Suprapubic skin (tissue), 4 donors: Measurements from ENCODE around the gene VPS45. TPM values are rescaled to one million over a fixed set of nuclear protein-coding genes. Genes with fewer than 3 reads are reported as not detected.

Experiments
- DNase-seq, 2 donors: peaks; one replicate each; pipeline ENCODE4 v3.0.0-alpha.2; 2019; ENCODE audit warnings: low spot score in 2 of 2
- H3K27ac ChIP-seq: fragments of 200-600 bp; sonication (generic); one replicate; pipeline ENCODE4 v1.5.1; 2019
- H3K27me3 ChIP-seq: fragments of 200-600 bp; sonication (generic); one replicate; pipeline ENCODE4 v1.5.1; 2019
- H3K36me3 ChIP-seq: fragments of 200-600 bp; sonication (generic); one replicate; pipeline ENCODE4 v1.5.1; 2019
- H3K4me1 ChIP-seq: fragments of 200-600 bp; sonication (generic); one replicate; pipeline ENCODE4 v1.5.1; 2019
- H3K4me3 ChIP-seq: fragments of 200-600 bp; sonication (generic); one replicate; pipeline ENCODE4 v1.5.1; 2019; ENCODE audit warnings: mild to moderate bottlenecking
- H3K9me3 ChIP-seq: fragments of 200-600 bp; sonication (generic); one replicate; pipeline ENCODE4 v1.5.1; 2019
- CTCF ChIP-seq, 2 donors: fragments of 200-600 bp in 1 of 2; fragments of 450-650 bp in 1 of 2; sonication (generic) in 1 of 2; IDR thresholded peaks; one replicate each; pipeline ENCODE4 v1.5.1; 2016 to 2019; ENCODE audit warnings: antibody characterized with exemption in 2 of 2, mild to moderate bottlenecking in 1 of 2, moderate library complexity in 1 of 2
- EP300 ChIP-seq: sonication (generic); formaldehyde crosslinking; IDR thresholded peaks from one replicate; pipeline ENCODE4 v1.6.1; 2017; ENCODE audit warnings: antibody characterized with exemption
- POLR2A ChIP-seq, 2 donors: fragments of 450-650 bp; IDR thresholded peaks; one replicate each; pipeline ENCODE4 v1.6.1; 2017; ENCODE audit warnings: antibody characterized with exemption in 2 of 2, mild to moderate bottlenecking in 2 of 2, moderate library complexity in 2 of 2
- POLR2AphosphoS5 ChIP-seq, 3 donors: sonication (generic); formaldehyde crosslinking; IDR thresholded peaks; one replicate each; pipeline ENCODE4 v1.6.1; 2017; ENCODE audit warnings: antibody characterized with exemption in 3 of 3
- WGBS: methylation state at CpG from one replicate; pipeline ENCODE4 v1.1.5; 2018; 5-methylcytosine and 5-hydroxymethylcytosine counted together
- total RNA-seq, 4 donors: library from RNA; depleted of rRNA; stranded (reverse); fragments of >200 nt; gene quantifications; one replicate each; pipeline ENCODE4 v1.1.0, GENCODE V29; 2016

VPS45 gene
- total RNA-seq, 4 donors from 2014 or later = 23.8 to 67.4 (median 34.2) TPM

GRCh38 chr1:150109586-150109985, 42.0 kb downstream of the VPS45 start:
- H3K27ac ChIP-seq = no peak overlapping the region
- H3K4me1 ChIP-seq = no peaks in the 10 kb centered on the region
- no peaks in the 10 kb centered on the region for H3K9me3 ChIP-seq
- peaks cover 23% of the 10 kb centered on the region for H3K36me3 ChIP-seq
- 70% methylated on average over 3 of the region's 3 CpGs for WGBS
- no peak for TF ChIP-seq CTCF (IDR thresholded peaks at IDR 0.05)
- no peaks in the 10 kb centered on the region for H3K27me3 ChIP-seq
- no peak overlapping the region for H3K4me3 ChIP-seq
- DNase-seq = no peak

DNA sequence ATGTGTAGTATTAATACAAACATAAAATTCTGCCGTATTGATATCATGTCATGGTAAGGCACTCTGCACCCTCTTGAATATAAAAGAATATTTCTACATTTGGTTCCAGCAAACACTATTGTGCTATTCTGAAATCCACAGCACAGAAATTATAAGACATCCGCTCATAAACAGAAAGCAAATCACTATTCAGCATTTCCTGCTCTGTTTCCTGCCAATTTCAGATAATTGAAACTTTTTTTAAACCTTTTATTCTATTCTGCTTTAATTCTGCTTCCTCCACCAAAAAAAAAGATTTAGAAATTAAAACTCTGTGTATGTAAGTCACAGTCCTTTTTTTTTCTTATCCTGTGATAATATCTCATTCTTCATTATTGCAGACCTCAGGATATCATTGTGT, 42.5 kb downstream of the VPS45 start:
- DNase-seq = no peak
- Histone ChIP-seq H3K36me3 (peaks cover 23% of the 10 kb centered on the region), H3K4me1 (no peaks in the 10 kb centered on the region), H3K27ac (no peak overlapping the region), H3K9me3 (no peaks in the 10 kb centered on the region), H3K4me3 (no peak overlapping the region), H3K27me3 (no peaks in the 10 kb centered on the region)
- 73% methylated on average over 2 of the region's 2 CpGs for WGBS
- TF ChIP-seq POLR2AphosphoS5 (IDR thresholded peaks at IDR 0.05) = no peak
- no peak for TF ChIP-seq EP300

- TF ChIP-seq EP300 = no peak
- TF ChIP-seq POLR2AphosphoS5 (IDR thresholded peaks at IDR 0.05) = no peak
- no peak for TF ChIP-seq CTCF (IDR thresholded peaks at IDR 0.05)
- no peak for TF ChIP-seq POLR2A (IDR thresholded peaks at IDR 0.05)
- Histone ChIP-seq H3K4me1 (no peaks in the 10 kb centered on the region), H3K9me3 (no peaks in the 10 kb centered on the region), H3K36me3 (peaks cover 23% of the 10 kb centered on the region), H3K4me3 (no peak overlapping the region), H3K27ac (no peak overlapping the region), H3K27me3 (no peaks in the 10 kb centered on the region)
- no peak for DNase-seq
- 75% methylated on average over 5 of the region's 5 CpGs for WGBS
Observed at GRCh38 chr1:150111670-150112069, 44.1 kb downstream of the VPS45 start.

DNA sequence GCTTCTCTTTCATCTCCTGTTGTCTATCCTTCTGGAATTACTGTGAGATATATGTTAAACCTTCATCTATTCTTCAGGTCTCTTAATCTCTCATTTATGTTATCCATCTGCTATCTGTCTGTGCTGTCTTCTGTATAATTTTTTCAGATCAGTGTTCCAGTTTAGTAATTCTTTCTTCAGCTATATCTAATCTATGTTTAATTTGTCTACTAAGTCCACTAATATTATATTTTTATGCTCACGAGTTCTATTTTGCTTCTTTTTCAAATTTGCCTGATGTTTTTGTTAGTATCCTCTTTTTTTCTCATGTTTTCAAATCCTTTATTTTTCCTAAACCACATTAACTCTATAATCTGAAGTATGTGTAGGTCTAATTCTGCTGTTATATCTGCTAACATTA, 47.5 kb downstream of the VPS45 start:
- H3K9me3 ChIP-seq = no peaks in the 10 kb centered on the region
- H3K36me3 ChIP-seq = peaks cover 26% of the 10 kb centered on the region
- WGBS = 94% methylated on average over 1 of the region's 1 CpG
- H3K27ac ChIP-seq = no peak overlapping the region
- no peak overlapping the region for H3K4me3 ChIP-seq
- no peaks in the 10 kb centered on the region for H3K27me3 ChIP-seq
- TF ChIP-seq POLR2AphosphoS5 (IDR thresholded peaks at IDR 0.05) (no peak), EP300 (no peak), CTCF (IDR thresholded peaks at IDR 0.05) (no peak), POLR2A (IDR thresholded peaks at IDR 0.05) (no peak)
- no peak for DNase-seq
- H3K4me1 ChIP-seq = no peaks in the 10 kb centered on the region

- Histone ChIP-seq H3K9me3 (no peaks in the 10 kb centered on the region), H3K4me3 (no peak overlapping the region), H3K36me3 (peaks cover 7% of the 10 kb centered on the region), H3K4me1 (no peaks in the 10 kb centered on the region), H3K27me3 (no peaks in the 10 kb centered on the region), H3K27ac (no peak overlapping the region)
- WGBS = 79% methylated on average over 2 of the region's 2 CpGs
- no peak for DNase-seq
- TF ChIP-seq CTCF (IDR thresholded peaks at IDR 0.05) (no peak), POLR2AphosphoS5 (IDR thresholded peaks at IDR 0.05) (no peak), POLR2A (IDR thresholded peaks at IDR 0.05) (no peak), EP300 (no peak)
Observed at GRCh38 chr1:150118716-150119115, 51.1 kb downstream of the VPS45 start.

GRCh38 chr1:150121236-150121862, 53.8 kb downstream of the VPS45 start:
- H3K4me1 ChIP-seq = no peaks in the 10 kb centered on the region
- peaks cover 3% of the 10 kb centered on the region for H3K36me3 ChIP-seq
- TF ChIP-seq POLR2A (IDR thresholded peaks at IDR 0.05) (no peak), POLR2AphosphoS5 (IDR thresholded peaks at IDR 0.05) (no peak), EP300 (no peak), CTCF (IDR thresholded peaks at IDR 0.05) (no peak)
- no peaks in the 10 kb centered on the region for H3K9me3 ChIP-seq
- H3K4me3 ChIP-seq = no peak overlapping the region
- no peak for DNase-seq
- no peak overlapping the region for H3K27ac ChIP-seq
- no peaks in the 10 kb centered on the region for H3K27me3 ChIP-seq
- 48% methylated on average over 1 of the region's 1 CpG for WGBS
